Parathyroid adenoma (tissue), 2 donors: ENCODE data around the gene MTX3.

ENCODE experiments used
- H2AFZ ChIP-seq: fragments of 300-600 bp; sonication (generic); one replicate; pipeline ENCODE4 v1.7.0; 2017; ENCODE audit warnings: antibody characterized with exemption, mild to moderate bottlenecking
- H3K27ac ChIP-seq: fragments of 300-600 bp; sonication (generic); one replicate; pipeline ENCODE4 v1.7.0; 2017
- H3K27me3 ChIP-seq: fragments of 300-600 bp; sonication (generic); one replicate; pipeline ENCODE4 v1.7.0; 2017; ENCODE audit warnings: low read length; ENCODE audit not compliant: control insufficient read depth, insufficient read depth
- H3K36me3 ChIP-seq: fragments of 300-600 bp; sonication (generic); one replicate; pipeline ENCODE4 v1.7.0; 2017; ENCODE audit warnings: low read length; ENCODE audit not compliant: control insufficient read depth, insufficient read depth
- H3K4me1 ChIP-seq: fragments of 300-600 bp; sonication (generic); one replicate; pipeline ENCODE4 v1.7.0; 2017; ENCODE audit warnings: control low read depth
- H3K4me2 ChIP-seq: fragments of 300-600 bp; sonication (generic); one replicate; pipeline ENCODE4 v1.7.0; 2017; ENCODE audit warnings: low read length
- H3K4me3 ChIP-seq: fragments of 300-600 bp; sonication (generic); one replicate; pipeline ENCODE4 v1.7.0; 2017; ENCODE audit warnings: low read depth, low read length
- H3K79me2 ChIP-seq: fragments of 300-600 bp; sonication (generic); one replicate; pipeline ENCODE4 v1.7.0; 2017; ENCODE audit warnings: control low read depth
- H3K9ac ChIP-seq: fragments of 300-600 bp; sonication (generic); one replicate; pipeline ENCODE4 v1.7.0; 2017; ENCODE audit warnings: mild to moderate bottlenecking
- H3K9me3 ChIP-seq: fragments of 300-600 bp; sonication (generic); one replicate; pipeline ENCODE4 v1.7.0; 2017; ENCODE audit warnings: low read length; ENCODE audit not compliant: control insufficient read depth
- TF ChIP-seq, protein P1 (sequence below): fragments of 300-600 bp; sonication (generic); IDR thresholded peaks from one replicate; pipeline ENCODE4 v1.7.0; 2017; ENCODE audit warnings: antibody characterized with exemption, mild to moderate bottlenecking
- donor health status: primary hyperparathyroidism.

MTX3 gene

GRCh38 chr5:80025069-80025468, 34.0 kb upstream of the MTX3 start:
- TF ChIP-seq, protein P1, sequence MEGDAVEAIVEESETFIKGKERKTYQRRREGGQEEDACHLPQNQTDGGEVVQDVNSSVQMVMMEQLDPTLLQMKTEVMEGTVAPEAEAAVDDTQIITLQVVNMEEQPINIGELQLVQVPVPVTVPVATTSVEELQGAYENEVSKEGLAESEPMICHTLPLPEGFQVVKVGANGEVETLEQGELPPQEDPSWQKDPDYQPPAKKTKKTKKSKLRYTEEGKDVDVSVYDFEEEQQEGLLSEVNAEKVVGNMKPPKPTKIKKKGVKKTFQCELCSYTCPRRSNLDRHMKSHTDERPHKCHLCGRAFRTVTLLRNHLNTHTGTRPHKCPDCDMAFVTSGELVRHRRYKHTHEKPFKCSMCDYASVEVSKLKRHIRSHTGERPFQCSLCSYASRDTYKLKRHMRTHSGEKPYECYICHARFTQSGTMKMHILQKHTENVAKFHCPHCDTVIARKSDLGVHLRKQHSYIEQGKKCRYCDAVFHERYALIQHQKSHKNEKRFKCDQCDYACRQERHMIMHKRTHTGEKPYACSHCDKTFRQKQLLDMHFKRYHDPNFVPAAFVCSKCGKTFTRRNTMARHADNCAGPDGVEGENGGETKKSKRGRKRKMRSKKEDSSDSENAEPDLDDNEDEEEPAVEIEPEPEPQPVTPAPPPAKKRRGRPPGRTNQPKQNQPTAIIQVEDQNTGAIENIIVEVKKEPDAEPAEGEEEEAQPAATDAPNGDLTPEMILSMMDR, result no peak
- Histone ChIP-seq H3K27me3 (no peaks in the 10 kb centered on the region), H3K4me3 (no peak overlapping the region), H2AFZ (no peak overlapping the region), H3K4me2 (no peak overlapping the region), H3K4me1 (no peaks in the 10 kb centered on the region), H3K79me2 (no peaks in the 10 kb centered on the region), H3K9ac (no peak overlapping the region), H3K9me3 (no peaks in the 10 kb centered on the region), H3K27ac (no peak overlapping the region), H3K36me3 (no peaks in the 10 kb centered on the region)

DNA sequence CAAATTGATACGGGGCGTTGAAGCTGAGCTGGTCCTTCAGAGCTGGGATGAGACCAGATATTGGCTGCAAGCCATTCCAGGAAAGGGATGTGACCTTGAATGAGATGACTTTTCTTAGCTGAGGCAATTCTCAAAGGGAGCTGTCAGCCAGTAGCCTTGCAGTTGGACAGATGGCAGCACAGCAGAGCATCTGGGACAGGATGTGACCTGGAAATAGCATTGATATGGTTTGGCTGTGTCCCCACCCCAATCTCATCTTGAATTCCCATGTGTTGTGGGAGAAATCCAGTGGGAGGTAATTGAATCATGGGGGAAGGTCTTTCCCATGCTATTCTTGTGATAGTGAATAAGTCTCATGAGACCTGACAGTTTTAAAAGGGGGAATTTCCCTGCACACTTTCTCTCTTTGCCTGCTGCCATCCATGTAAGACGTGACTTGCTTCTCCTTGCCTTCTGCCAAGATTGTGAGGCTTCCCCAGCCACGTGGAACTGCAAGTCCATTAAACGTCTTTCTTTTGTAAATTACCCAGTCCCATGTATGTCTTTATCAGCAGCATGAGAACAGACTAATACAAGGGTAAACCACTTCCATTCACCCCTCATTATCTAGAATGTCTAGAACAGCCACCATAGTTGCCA, 19.8 kb upstream of the MTX3 start:
- Histone ChIP-seq H3K9me3 (no peaks in the 10 kb centered on the region), H3K27me3 (no peaks in the 10 kb centered on the region), H3K4me3 (no peak overlapping the region), H3K36me3 (no peaks in the 10 kb centered on the region), H3K79me2 (no peaks in the 10 kb centered on the region), H2AFZ (no peak overlapping the region), H3K4me1 (no peaks in the 10 kb centered on the region), H3K27ac (no peak overlapping the region), H3K4me2 (no peak overlapping the region), H3K9ac (no peak overlapping the region)
- TF ChIP-seq, protein P1, result no peak

- Histone ChIP-seq H3K27me3 (no peaks in the 10 kb centered on the region), H3K4me1 (no peaks in the 10 kb centered on the region), H3K79me2 (no peaks in the 10 kb centered on the region), H3K36me3 (no peaks in the 10 kb centered on the region), H3K4me2 (no peak overlapping the region), H3K27ac (no peak overlapping the region), H3K4me3 (no peak overlapping the region), H3K9me3 (no peaks in the 10 kb centered on the region), H2AFZ (no peak overlapping the region), H3K9ac (no peak overlapping the region)
- TF ChIP-seq, protein P1, result no peak
These were observed 18.1 kb upstream of the MTX3 start for GRCh38 chr5:80008995-80009765.

DNA sequence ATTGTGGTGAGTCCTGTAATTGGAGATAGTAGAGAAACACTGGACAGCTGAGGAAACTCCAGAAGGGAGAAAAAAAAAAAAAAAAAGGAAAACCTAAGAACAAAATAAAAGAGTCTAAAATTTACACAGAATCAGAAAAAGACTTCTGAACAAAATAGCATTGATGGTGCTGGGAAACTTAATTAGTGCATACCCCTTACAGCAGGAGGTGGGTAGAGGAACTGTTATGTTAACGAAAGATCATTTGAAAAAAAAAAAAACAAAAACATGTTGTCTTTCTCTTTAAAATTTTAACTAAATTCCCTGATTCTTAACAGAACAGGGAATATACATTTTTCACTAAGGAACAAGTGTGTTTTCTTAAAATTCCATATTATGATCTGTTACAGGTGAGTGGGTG, 11.6 kb upstream of the MTX3 start:
- H3K79me2 ChIP-seq, result no peaks in the 10 kb centered on the region
- H3K27me3 ChIP-seq, result no peaks in the 10 kb centered on the region
- no peak overlapping the region for H2AFZ ChIP-seq
- no peak overlapping the region for H3K27ac ChIP-seq
- H3K4me3 ChIP-seq, result no peak overlapping the region
- TF ChIP-seq, protein P1, result no peak
- H3K4me2 ChIP-seq, result no peak overlapping the region
- H3K36me3 ChIP-seq, result no peaks in the 10 kb centered on the region
- no peaks in the 10 kb centered on the region for H3K4me1 ChIP-seq
- H3K9me3 ChIP-seq, result no peaks in the 10 kb centered on the region
- no peak overlapping the region for H3K9ac ChIP-seq
